Upper lobe of left lung (tissue), 4 donors: Measurements from ENCODE around the gene ICE2.

Experiments
- CTCF ChIP-seq, 6 experiments: fragments of 450-650 bp in 4 of 6; fragments of 200-600 bp in 2 of 6; sonication (generic) in 2 of 6; IDR thresholded peaks; one replicate each; pipeline ENCODE4 v1.5.1; 2016 to 2019; ENCODE audit warnings: antibody characterized with exemption in 6 of 6
- EP300 ChIP-seq, 4 donors: sonication (generic); formaldehyde crosslinking; IDR thresholded peaks; one replicate each; pipeline ENCODE4 v1.5.1; 2017; ENCODE audit warnings: antibody characterized with exemption in 4 of 4, control low read depth in 2 of 4
- POLR2A ChIP-seq, 4 donors: fragments of 450-650 bp; IDR thresholded peaks; one replicate each; pipeline ENCODE4 v1.5.1; 2016 to 2017; ENCODE audit warnings: antibody characterized with exemption in 4 of 4, mild to moderate bottlenecking in 2 of 4
- POLR2AphosphoS5 ChIP-seq, 2 donors: sonication (generic); formaldehyde crosslinking; IDR thresholded peaks; one replicate each; pipeline ENCODE4 v1.5.1; 2017; ENCODE audit warnings: antibody characterized with exemption in 2 of 2

GRCh38 chr15:60370105-60370868, 108.7 kb downstream of the ICE2 start:
- peak in 1 of 4 donors; percentile 28 for TF ChIP-seq EP300 (IDR thresholded peaks at IDR 0.05)
- no peak for TF ChIP-seq POLR2A (IDR thresholded peaks at IDR 0.05)
- TF ChIP-seq CTCF (IDR thresholded peaks at IDR 0.05): no peak
- peak; percentile 49 to 64 for TF ChIP-seq POLR2AphosphoS5 (IDR thresholded peaks at IDR 0.05)
